Measurements from ENCODE around the gene TUB. TPM values are rescaled to one million over a fixed set of nuclear protein-coding genes. Genes with fewer than 3 reads are reported as not detected.

TUB gene
- total RNA-seq, 2 donors from 2014 or later: 9.2 to 14.5 TPM

Other genes starting within 250 kb of the TUB start
- not detected for gene OR10A6, start 149.9 kb upstream of the TUB start, total RNA-seq
- not detected for gene OR10A3, start 139.5 kb upstream of the TUB start, total RNA-seq
- not detected for gene NLRP10, start 115.8 kb upstream of the TUB start, total RNA-seq
- 100 to 1,000 TPM; 321 to 473 TPM for gene EIF3F, start 93.9 kb upstream of the TUB start, total RNA-seq
- gene RIC3, start 87.8 kb downstream of the TUB start, total RNA-seq: 10 to 100 TPM; 25.0 to 27.3 TPM
- gene LMO1, start 182.7 kb downstream of the TUB start, total RNA-seq: not detected

All from prostate gland (tissue), 2 donors.